ENCODE measurements around the gene DNAJB7. TPM values are rescaled to one million over a fixed set of nuclear protein-coding genes. Genes with fewer than 3 reads are reported as not detected.
"Not testable (repeated sequence)": the region's sequence is repeated elsewhere in the genome, so short reads cannot be mapped to it uniquely, and the experiment has no call there.

The DNAJB7 gene
- not detected for total RNA-seq

DNA sequence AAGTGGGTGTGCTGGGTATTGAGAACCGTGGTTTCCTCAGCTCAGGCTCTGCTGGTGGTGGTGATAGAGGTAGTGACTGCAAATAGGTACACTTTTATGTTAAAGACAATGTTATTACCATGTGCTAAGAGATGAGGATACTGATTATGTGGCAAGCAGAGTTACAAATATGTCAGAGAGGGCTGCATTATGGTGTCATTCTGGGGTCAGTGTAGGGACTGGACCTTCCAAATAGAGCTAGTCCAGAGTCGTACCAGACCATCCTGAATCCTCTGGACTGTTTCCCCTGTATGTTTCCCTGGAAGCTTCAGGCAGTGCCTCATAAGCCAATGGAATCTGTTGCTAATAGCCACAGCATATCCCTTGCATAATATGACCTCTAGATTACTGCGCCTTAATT, at the start of gene DNAJB7:
Gene DNAJB7, minus strand, starts transcription at position 101 of the 400 bp plus-strand sequence. CDS start 119 bp downstream, outside the sequence.
- ATAC-seq, result no peak

DNA sequence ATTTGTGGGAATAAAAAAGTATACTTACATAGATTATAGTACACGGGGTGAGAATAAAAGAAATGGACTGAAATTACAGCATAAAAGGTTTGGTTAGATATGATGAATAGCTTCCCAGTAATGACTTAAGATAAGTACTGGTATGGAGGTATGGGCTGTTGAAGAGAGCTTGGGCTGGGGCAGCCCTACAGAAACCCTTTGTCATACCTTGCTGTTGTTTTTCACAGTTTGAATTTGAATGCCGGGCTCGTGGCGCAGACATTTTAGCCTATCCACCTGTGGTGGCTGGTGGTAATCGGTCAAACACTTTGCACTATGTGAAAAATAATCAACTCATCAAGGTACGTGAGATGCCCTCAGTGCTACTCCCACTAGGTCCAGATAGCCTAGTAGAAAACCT, 47.0 kb upstream of the DNAJB7 start:
- ATAC-seq, result no peak

DNA sequence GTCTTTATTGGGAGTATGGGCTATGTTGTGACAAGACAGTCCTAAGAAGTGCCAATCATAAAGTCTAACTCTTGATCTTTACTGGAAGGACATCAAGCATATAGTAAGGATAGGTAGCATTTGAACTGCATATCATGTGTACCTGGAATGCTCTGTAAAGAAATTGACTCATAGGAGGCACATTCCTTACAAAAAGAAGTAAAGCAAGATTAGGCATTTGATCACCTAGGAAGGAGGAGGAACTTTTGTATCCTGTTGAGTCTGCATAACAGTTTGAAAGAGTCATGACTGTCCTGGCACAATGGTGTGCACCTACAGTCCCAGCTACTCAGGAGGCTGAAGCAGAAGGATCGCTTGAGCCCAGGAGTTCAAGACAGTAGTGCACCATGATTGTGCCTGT, 42.2 kb upstream of the DNAJB7 start:
- ATAC-seq, result no peak

DNA sequence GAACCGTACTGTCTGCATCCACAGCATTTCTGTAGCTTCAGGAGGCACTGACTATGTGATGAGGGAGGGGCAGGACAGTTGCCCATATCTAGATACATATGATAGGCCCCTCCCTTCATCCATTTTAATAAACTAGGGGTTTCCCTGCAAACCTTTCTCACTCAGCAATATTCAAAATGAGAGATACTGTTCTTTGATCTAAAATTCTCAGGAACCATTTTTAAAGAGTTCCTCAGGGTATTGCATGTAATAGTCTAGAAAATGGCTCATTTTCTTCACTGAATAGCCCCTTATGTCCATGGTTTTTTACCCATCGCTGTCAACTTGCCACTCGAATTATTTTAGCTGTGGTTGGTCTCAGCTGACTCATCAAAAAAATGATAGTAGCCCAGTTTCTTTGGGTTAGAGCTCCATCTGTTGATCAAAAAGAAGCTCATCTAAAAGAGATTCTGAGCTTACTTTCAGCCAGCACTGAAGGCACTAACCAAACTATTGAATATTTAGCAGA, 37.0 kb upstream of the DNAJB7 start:
- ATAC-seq, result peak; percentile 59

DNA sequence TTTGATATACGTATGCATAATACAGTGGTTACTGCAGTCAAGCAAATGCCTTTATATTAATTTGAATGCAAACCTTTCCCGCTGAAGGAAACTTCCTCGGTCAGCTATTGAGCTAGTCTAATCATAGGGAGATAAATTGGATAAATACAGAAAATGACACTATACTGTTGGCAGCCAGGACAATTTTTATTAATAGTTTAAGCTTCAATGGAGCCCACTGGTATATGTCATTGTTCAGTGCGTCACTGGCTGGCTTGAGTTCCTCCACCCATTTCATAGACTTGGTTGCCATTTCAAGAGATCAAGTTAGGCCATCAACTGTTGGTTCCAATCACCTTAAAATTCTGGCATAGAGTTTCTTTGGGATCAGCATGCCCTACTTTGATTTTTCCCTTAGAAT, 32.5 kb upstream of the DNAJB7 start:
- no peak for ATAC-seq

DNA sequence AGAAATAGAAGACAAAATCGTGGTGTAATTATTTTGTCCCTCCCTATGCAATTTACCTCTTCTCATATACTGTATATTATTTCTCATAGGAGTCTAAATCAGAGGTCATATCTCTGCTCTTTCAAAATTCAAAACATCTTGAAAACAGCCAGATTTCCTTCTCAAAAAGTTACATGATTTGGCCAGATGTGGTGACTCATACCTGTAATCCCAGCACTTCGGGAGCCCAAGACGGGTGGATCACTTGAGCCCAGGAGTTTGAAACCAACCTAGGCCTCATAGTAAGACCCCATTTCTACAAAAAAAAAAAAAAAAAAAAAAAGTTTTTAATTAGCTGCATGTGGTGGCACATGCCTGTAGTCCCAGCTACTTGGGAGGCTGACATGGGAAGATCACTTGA, 29.0 kb upstream of the DNAJB7 start:
- no peak for ATAC-seq

DNA sequence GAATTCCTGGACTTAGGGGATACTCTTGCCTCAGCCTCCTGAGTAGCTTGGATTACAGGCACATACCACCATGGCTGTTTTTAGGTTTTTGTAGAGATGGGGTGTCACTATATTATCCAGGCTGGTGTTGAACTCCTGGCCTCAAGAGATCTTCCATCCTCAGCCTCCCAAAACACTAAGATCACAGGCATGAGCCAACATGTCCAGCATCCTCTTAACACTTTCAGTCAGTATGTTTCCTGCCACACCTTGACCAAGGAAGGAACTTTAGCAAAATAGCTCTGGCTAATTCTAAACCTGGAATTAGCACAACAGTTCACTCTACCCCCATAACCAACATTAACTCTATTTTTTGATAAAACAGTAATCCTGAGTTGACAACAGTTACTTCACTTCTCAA, 27.2 kb upstream of the DNAJB7 start:
- ATAC-seq, result no peak

DNA sequence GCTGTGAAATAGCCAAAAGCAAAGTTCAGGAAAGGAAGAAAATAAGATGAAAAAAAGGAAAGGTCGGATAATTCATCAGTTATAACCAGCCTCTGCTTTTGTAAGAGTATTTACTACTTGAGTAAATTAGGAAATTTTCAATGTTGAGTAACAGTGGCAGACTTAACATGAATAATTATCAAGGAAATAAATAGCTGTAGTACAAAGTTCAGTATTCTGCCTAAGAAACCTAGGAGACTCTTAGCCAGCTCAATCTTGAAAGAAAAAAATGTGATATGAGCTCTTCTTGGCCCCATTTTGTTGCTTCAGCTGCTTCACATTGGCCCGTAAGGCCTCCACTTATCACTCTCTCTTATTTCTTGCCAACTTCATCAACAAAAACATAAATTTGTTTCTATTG, 17.0 kb upstream of the DNAJB7 start:
- ATAC-seq, result no peak

DNA sequence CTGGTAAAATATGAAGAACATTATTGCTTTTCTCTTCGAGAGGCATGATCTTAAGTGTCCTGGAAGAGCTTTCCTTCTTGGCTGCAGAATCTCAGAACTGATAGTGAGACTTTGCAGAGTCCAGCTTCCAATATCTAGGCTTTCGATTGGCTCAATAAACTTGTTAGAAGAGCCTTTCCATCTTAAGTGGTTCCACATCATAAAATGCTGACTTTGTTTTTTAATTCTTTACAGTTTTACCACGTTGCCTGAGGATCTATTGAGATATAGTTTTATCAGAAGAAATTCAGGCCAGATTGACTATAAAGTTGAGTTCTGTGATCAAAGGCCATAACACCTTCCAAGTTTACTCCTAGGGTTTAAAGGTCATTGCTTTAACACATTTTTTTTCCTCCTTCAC, 15.6 kb upstream of the DNAJB7 start:
- no peak for ATAC-seq

DNA sequence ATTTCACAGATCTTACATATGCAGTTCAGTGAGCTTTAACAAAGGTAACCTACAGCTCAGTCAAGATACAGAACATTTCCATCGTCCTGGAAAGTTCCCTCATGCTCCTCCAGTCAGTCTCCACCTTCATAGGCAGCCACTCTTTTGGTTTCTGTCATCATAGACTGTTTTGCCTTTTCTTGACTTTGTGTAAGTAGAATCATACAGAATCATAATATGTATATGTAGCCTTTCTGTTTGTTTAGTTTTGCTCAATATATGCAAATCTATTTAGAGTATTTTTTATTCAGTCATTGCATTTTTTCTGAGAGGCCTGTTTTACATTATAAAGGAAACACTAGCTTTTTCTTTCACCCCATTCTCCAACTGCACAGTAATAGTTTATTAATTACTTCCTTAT, 15.0 kb upstream of the DNAJB7 start:
- no peak for ATAC-seq

DNA sequence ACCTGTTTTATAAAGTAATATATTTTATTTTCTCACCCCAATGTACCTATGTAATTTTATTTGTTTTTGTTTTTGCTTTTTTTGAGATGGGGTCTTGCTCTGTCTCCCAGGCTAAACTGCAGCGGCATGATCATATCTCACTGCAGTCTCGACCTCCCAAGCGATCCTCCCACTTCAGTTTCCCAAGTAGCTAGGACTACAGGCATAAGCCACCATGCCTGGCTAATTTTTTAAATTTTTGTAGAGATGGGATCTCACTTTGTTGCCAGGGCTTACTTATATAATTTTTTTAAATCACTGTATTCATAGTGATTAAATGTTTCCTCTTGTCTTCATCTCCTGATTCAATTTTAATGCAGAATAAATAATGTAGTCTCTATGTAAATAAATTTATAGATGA, 13.2 kb upstream of the DNAJB7 start:
- ATAC-seq, result no peak

DNA sequence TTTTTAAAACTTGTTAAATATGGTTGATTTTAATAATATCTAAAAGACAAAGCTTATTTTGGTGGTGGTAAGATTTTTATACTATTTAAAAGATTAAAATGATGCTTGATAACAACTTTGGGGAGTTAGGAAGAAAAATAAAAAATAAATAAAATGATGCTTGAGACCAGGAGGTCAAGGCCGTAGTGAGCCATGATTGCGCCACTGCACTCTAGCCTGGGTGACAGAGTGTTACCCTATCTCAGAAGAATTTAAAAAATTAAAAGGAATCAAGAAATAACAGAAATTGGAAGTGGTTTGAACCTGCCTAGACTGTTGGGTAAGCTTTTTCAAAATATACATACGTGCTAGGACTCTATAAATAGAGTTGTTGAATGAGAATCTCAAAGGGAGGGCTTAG, 12.1 kb upstream of the DNAJB7 start:
- no peak for ATAC-seq

DNA sequence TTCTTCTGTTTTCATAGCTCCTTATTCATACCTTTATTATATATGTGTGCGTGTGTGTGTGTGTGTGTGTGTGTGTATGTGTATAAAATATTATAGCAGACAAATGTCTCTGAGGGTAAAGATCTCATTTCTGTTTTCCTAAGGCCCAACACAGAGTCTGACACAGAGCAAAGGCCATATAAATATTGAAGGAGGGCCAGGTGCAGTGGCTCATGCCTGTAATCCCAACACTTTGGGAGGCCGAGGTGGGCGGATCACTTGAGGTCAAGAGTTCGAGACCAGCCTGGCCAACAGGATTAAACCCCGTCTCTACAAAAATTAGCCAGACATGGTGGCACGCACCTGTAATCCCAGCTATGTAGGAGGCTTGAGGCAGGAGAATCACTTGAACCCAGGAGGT, 6.5 kb upstream of the DNAJB7 start:
- not testable (repeated sequence) for ATAC-seq

DNA sequence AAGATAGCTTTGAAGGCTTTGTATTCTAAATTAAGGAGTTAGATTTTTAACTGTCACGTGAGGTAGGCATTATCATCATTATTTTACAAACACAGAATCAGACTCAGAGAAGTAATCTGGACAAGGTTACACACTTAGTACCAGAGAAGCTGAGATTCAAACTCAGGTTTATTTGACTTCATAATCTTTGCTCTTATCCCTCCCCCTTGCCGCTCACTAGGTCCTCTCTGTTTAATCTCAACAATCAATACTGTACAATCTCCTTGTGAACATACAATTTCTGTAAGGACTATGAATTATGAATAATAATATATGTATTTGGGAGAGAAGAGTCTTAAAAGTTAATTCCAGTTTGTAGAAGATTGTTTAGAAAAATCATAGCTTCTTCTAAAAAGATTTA, 5.2 kb upstream of the DNAJB7 start:
- no peak for ATAC-seq

DNA sequence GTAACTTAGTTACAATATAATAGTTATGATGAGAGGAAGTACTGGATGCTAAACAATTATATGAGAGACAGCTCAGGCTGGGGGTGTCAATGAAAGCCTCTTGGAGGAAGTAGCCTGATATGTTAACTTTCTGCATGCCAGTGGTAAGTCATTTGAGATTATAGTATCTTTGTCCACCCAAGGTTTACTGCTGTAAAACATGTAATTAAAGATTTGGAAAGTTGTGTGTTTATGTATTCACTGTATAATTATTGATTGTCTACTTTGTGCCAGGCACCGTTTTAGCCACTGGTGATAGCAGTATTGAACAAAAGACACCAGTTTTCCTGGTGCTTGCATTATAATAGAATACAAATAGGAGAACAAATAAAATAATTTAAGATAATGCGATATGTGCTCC, 624 bp upstream of the DNAJB7 start:
- ATAC-seq, result no peak

DNA sequence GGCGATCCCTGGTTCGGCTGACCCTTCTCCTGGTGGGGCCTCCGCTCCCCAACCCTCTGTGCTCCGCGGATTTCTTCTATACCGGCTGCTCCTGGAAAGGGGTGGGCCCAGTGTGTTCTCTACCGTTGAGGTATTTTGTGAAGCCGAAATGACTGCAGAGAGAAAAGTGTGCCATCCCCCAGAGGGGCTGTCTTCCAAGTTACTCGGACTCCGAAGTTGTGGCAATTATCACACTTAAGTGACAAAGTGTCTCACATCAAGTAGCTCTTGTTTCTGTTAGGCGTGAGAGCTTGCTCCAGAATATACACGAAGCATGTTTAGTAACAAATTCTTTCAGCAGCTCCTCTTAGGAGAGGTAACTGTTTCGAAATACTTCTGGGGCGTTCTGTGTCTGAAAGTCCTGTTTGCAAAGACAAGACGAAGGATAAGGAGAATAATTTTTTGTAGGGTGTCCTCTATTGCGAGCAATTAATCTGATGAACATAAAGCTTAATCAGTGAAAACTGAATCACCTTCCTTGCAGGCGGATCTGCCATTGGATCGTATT, 4.5 kb downstream of the DNAJB7 start:
- peak; percentile 24 for ATAC-seq

DNA sequence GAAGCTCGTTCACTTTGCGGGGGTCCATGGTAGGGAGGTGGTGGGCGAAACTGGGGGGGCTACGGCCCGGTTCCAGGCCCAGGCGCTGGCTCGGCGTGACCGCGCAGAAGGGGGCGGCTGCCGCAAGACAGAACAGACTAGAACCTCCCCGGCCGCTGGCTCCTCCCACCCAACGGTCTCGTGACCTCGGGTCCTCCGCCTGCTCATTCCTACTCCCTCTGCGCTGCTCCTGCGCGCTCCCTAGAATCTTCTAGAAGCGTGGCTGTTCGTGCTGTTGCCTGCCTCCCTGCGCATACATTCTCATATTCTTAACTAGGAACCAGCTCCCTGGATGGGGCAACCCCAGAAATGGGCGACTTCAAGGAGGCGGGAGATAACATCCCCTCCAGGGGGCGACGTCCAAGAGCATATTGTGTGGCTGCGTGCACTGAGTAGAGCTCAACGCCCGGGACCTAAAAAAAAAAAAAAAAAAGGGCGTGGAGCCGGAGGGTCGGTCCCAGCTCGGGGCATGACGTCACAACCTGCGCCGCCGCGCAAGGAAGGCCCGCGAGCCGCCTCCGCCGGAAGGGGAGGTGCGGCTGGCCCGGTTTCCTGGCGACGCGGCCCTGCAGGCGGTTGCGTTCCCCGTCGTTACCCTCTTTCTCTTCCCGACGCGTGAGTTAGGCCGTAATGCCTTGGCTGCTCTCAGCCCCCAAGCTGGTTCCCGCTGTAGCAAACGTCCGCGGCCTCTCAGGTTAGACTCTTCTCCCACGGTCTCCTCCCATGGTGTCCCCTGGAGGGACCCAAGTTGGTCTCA, 5.2 kb downstream of the DNAJB7 start, which contains the start of the genes ST13 and XPNPEP3:
Gene ST13, minus strand, starts transcription at position 127 of the 796 bp plus-strand sequence. Its CDS starts 99 bp downstream, at position 28.
Gene XPNPEP3, plus strand, starts transcription at position 636 of the 796 bp plus-strand sequence. Its CDS starts 34 bp downstream, at position 670.
- ATAC-seq, result peak; percentile 98

DNA sequence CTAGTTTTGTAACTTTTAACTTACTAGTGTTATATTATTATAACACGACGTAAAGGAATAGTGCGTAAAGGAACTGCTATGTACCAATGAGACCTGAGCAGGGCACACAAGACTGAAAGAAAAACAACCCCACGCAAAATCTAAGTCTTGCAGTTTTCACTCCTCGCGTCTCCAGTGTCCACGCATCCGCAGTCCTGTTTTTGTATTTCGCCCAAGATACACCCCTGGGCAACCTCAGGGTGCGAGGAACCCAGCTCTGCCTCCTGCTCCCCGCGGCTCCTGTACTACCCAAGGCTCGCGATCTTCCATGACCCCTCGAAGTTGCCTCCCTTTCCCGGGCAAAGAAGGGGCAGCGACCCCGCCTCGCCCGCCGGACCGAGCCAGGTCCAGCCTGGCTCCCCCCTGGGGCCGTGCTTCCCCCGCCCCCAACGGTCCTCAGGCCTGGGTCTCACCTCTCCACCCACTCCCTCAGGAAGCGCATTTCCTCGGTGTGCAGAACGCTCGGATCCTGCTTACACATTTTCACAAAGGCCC, 5.9 kb downstream of the DNAJB7 start:
- peak; percentile 34 for ATAC-seq

DNA sequence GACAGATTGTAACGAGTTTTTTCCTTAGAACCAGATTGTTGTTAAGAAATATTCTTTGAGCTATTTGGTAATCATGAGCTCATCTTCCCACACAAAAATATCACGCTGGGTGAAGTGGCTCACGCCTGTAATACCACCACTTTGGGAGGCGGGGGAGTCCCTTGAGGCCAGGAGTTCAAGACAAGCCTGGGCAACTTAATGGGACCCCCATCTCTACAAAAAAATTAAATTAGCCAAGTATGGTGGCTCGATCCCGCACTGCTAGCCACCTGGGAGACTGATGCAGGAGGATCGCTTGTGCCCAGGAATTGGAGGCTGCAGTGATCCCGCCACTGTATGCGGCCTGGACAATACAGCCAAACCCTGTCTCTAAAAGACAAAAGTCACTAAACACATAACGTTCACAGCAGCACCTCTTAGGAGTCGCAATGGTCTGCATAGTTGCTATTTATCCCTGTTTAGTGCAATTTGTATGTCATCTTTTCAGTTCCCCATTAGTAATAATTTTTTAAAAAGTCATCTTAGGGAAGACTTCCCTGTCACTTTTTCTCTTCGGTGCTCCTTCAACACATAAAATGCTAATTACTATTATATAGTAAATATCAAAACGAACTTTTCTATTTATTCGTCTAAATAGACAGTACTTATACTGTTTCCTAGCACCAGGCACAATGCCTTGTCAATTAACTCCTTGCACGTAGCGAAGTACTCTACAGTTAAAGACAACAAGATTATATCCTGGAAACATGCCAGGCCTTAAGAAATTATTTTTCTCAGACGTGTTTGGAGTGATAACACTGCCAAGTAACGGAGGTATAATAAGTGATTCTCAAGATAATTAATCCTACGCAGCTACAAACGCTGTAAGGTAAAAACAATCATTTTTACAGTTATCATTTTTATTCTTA, 6.6 kb downstream of the DNAJB7 start:
- no peak for ATAC-seq

DNA sequence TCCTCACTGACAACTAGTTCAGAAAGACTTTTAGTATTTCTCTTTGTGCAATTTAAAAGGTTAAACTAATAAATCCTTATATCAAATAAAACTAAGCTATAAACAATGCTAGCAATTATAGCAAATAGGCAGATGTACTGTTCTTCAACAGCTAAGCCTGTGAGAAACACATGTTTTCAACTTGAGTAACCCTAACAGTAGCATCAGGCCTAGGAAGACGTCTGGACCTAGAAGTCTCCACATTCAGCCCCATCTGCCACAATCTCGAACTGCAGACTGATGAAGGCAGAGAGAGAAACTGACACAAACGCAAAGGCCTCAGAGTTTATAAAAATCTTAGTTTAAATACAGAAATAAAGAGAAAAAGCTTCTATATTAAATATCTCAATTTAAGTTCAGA, 8.0 kb downstream of the DNAJB7 start:
- no peak for ATAC-seq

DNA sequence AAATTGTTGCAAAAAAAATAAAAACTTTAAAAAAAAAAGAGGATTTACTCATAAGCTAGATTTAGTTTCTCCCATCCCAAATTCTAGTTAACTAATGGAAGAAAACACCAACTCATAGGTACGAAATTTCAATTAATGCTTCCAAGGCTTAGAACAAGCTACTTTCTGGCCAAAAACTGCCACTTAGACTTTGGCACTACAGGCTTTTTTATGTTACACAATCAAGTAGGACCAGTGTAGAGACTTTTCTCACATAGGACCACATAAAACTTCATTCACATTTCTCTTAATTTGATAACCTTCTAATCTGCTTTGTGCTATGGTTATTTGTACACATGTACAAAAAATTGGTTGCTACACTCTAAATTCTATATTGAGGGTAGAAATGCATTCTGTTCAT, 8.6 kb downstream of the DNAJB7 start:
- no peak for ATAC-seq

DNA sequence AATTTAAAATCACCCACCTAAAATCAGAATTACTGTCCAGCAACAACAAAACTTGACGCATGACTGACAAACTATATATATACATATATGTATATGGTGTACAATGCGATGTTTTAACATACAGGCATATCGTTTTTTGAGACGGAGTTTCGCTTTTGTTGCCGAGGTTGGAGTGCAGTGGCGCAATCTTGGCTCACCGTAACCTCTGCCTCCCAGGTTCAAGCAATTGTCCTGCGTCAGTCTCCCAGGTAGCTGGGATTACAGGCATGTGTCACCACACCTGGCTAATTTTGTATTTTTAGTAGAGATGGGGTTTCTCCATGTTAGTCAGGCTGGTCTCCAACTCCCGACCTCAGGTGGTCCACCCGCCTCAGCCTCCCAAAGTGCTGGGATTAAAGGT, 16.1 kb downstream of the DNAJB7 start:
- not testable (repeated sequence) for ATAC-seq

DNA sequence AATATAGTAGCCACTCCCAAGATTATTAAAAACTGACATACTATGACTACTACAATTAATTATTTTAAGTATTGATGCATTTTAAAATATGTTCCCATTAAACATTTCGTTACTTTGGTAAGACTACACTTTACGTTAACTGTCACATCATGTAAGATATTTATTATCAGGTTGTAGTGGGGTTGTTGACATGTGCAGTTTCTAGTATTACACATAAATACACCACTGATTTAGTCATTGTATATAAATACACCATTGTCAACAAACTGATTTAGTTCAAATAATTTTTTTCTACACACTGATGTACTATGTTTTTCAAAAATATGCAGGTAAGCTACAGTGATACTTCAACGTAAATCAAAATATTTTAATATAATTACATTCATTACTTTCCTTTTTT, 17.0 kb downstream of the DNAJB7 start:
- no peak for ATAC-seq

Data from esophagus mucosa (tissue), 1 donor.